Hepatocyte (in vitro differentiated cells): ENCODE results near the gene EXD3.

Experiments
- CTCF ChIP-seq: fragments of 200-600 bp; sonication (generic); IDR thresholded peaks from 2 replicates; pipeline ENCODE4 v1.5.1; 2016; ENCODE audit warnings: antibody characterized with exemption, mild to moderate bottlenecking; ENCODE audit not compliant: poor library complexity
- EZH2phosphoT487 ChIP-seq: fragments of 200-600 bp; sonication (generic); IDR thresholded peaks from one replicate; pipeline ENCODE4 v1.6.1; 2018; ENCODE audit warnings: antibody characterized with exemption, mild to moderate bottlenecking, low read depth, moderate library complexity; ENCODE audit not compliant: unreplicated experiment, severe bottlenecking

- TF ChIP-seq CTCF: no peak
- TF ChIP-seq EZH2phosphoT487: no peak
Observed at GRCh38 chr9:137313956-137314560, 108.9 kb downstream of the EXD3 start.
